ENCODE results near the gene RPS6KA2.

DNA sequence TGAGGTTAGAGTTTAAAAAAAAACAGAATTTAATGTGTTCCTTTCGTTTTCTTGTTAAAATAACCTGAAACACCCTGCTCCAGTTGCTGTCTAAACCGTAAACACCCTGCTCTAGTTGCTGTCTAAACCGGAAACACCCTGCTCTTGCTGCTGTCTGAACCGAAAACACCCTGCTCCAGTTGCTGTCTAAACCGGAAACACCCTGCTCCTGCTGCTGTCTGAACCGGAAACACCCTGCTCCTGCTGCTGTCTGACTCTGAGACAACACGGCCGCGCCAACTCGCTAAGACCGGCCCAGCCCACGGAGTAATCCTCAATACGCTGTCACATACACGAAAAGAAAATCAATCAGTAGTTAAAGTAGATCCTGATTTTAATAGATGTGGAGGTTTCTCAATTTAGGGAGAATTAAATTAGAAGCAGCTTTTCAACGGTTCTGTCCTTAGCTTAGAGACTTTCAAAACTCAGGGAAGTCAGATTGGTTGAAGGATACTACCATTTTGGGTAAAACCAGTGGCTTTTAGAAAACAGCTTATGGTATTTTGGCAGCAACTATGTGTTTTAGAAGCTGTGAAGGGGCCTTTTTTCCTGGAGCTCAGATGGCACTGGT is 138.9 kb downstream of the RPS6KA2 start:
- TF ChIP-seq POLR2A (IDR thresholded peaks at IDR 0.05; ENCODE audit: low read depth, low read length), result peak; percentile 77
- TF ChIP-seq POLR2AphosphoS5 (IDR thresholded peaks at IDR 0.05; ENCODE audit: insufficient read depth, low read depth, low read length), result peak; percentile 99
- TF ChIP-seq, protein P1, sequence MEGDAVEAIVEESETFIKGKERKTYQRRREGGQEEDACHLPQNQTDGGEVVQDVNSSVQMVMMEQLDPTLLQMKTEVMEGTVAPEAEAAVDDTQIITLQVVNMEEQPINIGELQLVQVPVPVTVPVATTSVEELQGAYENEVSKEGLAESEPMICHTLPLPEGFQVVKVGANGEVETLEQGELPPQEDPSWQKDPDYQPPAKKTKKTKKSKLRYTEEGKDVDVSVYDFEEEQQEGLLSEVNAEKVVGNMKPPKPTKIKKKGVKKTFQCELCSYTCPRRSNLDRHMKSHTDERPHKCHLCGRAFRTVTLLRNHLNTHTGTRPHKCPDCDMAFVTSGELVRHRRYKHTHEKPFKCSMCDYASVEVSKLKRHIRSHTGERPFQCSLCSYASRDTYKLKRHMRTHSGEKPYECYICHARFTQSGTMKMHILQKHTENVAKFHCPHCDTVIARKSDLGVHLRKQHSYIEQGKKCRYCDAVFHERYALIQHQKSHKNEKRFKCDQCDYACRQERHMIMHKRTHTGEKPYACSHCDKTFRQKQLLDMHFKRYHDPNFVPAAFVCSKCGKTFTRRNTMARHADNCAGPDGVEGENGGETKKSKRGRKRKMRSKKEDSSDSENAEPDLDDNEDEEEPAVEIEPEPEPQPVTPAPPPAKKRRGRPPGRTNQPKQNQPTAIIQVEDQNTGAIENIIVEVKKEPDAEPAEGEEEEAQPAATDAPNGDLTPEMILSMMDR (IDR thresholded peaks at IDR 0.05; ENCODE audit: extremely low read depth in 1 of 2, insufficient read depth in 1 of 2, low read depth in 1 of 2, low read length in 2 of 2), result no peak
- no peak for TF ChIP-seq EZH2 (IDR thresholded peaks at IDR 0.05; ENCODE audit: borderline replicate concordance, low read depth, low read length, severe bottlenecking)
- peak; percentile 28 for TF ChIP-seq JUN (IDR thresholded peaks at IDR 0.05; ENCODE audit: borderline replicate concordance, insufficient read depth, insufficient read length, low read depth)
- peak; percentile 78 for TF ChIP-seq MYC (IDR thresholded peaks at IDR 0.05; ENCODE audit: low read depth, low read length)
- TF ChIP-seq GATA2 (IDR thresholded peaks at IDR 0.05; ENCODE audit: insufficient read depth, insufficient read length, low read depth, low read length), result peak; percentile 24
- TF ChIP-seq, protein P2, sequence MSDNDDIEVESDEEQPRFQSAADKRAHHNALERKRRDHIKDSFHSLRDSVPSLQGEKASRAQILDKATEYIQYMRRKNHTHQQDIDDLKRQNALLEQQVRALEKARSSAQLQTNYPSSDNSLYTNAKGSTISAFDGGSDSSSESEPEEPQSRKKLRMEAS (IDR thresholded peaks at IDR 0.05; ENCODE audit: insufficient read depth, insufficient read length), result no peak

Measured in endothelial cell of umbilical vein (primary cell).